Thymus (tissue), 11 donors: ENCODE results near the gene CARD11. TPM values are rescaled to one million over a fixed set of nuclear protein-coding genes. Genes with fewer than 3 reads are reported as not detected.

ENCODE experiments used
- DNase-seq, 9 donors: peaks; one replicate each; pipeline ENCODE4 v3.0.0-alpha.2; 2013; ENCODE audit warnings: low spot score in 9 of 9, low read depth in 6 of 9, missing footprints in 1 of 9
- H3K27ac ChIP-seq, 2 donors: one replicate each; pipeline ENCODE4 v1.5.1; 2013; ENCODE audit warnings: control low read depth in 1 of 2, low read depth in 1 of 2, low read length in 1 of 2, mild to moderate bottlenecking in 1 of 2, moderate library complexity in 1 of 2
- H3K27me3 ChIP-seq, 2 donors: one replicate each; pipeline ENCODE4 v1.5.1; 2013; ENCODE audit warnings: low read length in 1 of 2; ENCODE audit not compliant: control insufficient read depth in 2 of 2, insufficient read depth in 1 of 2
- H3K36me3 ChIP-seq, 2 donors: one replicate each; pipeline ENCODE4 v1.5.1; 2013; ENCODE audit warnings: low read length in 1 of 2, mild to moderate bottlenecking in 1 of 2, moderate library complexity in 1 of 2; ENCODE audit not compliant: control insufficient read depth in 2 of 2, insufficient read depth in 2 of 2
- H3K4me1 ChIP-seq, 2 donors: one replicate each; pipeline ENCODE4 v1.5.1; 2013; ENCODE audit warnings: low read length in 2 of 2; ENCODE audit not compliant: control insufficient read depth in 2 of 2, insufficient read depth in 2 of 2
- H3K4me3 ChIP-seq, 2 donors: one replicate each; pipeline ENCODE4 v1.5.1; 2013; ENCODE audit warnings: low read length in 2 of 2, control low read depth in 1 of 2, mild to moderate bottlenecking in 1 of 2
- H3K9me3 ChIP-seq, 2 donors: one replicate each; pipeline ENCODE4 v1.5.1; 2013; ENCODE audit warnings: low read length in 1 of 2, mild to moderate bottlenecking in 1 of 2; ENCODE audit not compliant: control insufficient read depth in 2 of 2, insufficient read depth in 1 of 2
- WGBS: extraction: QIAGEN DNeasy Blood & Tissue Kit; methylation state at CpG from one replicate; pipeline ENCODE4 v1.1.7; 2013; 5-methylcytosine and 5-hydroxymethylcytosine counted together
- polyA plus RNA-seq: library from polyadenylated mRNA; stranded (reverse); fragments of 200-250 nt; gene quantifications from one replicate; pipeline ENCODE4 v1.2.3, GENCODE V29; 2013
- total RNA-seq: library from RNA; stranded (reverse); fragments of 120-200 nt; gene quantifications from one replicate; pipeline ENCODE4 v1.2.4, GENCODE V29; 2013
- donor health status: healthy.

CARD11 gene
- total and polyA plus RNA-seq, 2 donors = 7.2 to 19.4 TPM

- DNase-seq = no peak
- peaks cover 32 to 44% of the 10 kb centered on the region in 2 donors for H3K36me3 ChIP-seq
- H3K9me3 ChIP-seq = no peaks in the 10 kb centered on the region
- 88% methylated on average over 11 of the region's 11 CpGs for WGBS
- peaks cover 0 to 21% of the 10 kb centered on the region in 2 donors for H3K4me1 ChIP-seq
- no peaks in the 10 kb centered on the region for H3K27me3 ChIP-seq
- H3K4me3 ChIP-seq = no peak overlapping the region
- no peak overlapping the region for H3K27ac ChIP-seq
These were observed 89.9 kb downstream of the CARD11 start for GRCh38 chr7:2953588-2954407.

- Histone ChIP-seq H3K9me3 (no peaks in the 10 kb centered on the region), H3K27ac (no peak overlapping the region), H3K4me3 (no peak overlapping the region), H3K36me3 (peaks cover 28 to 37% of the 10 kb centered on the region in 2 donors), H3K27me3 (no peaks in the 10 kb centered on the region), H3K4me1 (peaks cover 0 to 21% of the 10 kb centered on the region in 2 donors)
- no peak for DNase-seq
- WGBS = 82% methylated on average over 5 of the region's 5 CpGs
These were observed 90.6 kb downstream of the CARD11 start for GRCh38 chr7:2953099-2953498.

GRCh38 chr7:2952316-2952715, 91.4 kb downstream of the CARD11 start:
- Histone ChIP-seq H3K4me1 (peaks cover 0 to 21% of the 10 kb centered on the region in 2 donors), H3K4me3 (no peak overlapping the region), H3K27ac (no peak overlapping the region), H3K36me3 (peaks cover 25 to 30% of the 10 kb centered on the region in 2 donors), H3K9me3 (no peaks in the 10 kb centered on the region), H3K27me3 (no peaks in the 10 kb centered on the region)
- 97% methylated on average over 4 of the region's 4 CpGs for WGBS
- DNase-seq = no peak

- H3K9me3 ChIP-seq = no peaks in the 10 kb centered on the region
- no peak overlapping the region for H3K4me3 ChIP-seq
- DNase-seq = no peak
- H3K27ac ChIP-seq = no peak overlapping the region
- peaks cover 18% of the 10 kb centered on the region in 2 donors for H3K36me3 ChIP-seq
- no peaks in the 10 kb centered on the region for H3K27me3 ChIP-seq
- peaks cover 0 to 16% of the 10 kb centered on the region in 2 donors for H3K4me1 ChIP-seq
These were observed 93.1 kb downstream of the CARD11 start for GRCh38 chr7:2950578-2950977.

- H3K9me3 ChIP-seq = no peaks in the 10 kb centered on the region
- no peak overlapping the region for H3K4me3 ChIP-seq
- H3K4me1 ChIP-seq = peaks cover 0 to 6% of the 10 kb centered on the region in 2 donors
- 93% methylated on average over 2 of the region's 2 CpGs for WGBS
- peaks cover 22 to 31% of the 10 kb centered on the region in 2 donors for H3K36me3 ChIP-seq
- no peaks in the 10 kb centered on the region for H3K27me3 ChIP-seq
- DNase-seq = no peak
- no peak overlapping the region for H3K27ac ChIP-seq
These were observed 94.9 kb downstream of the CARD11 start for GRCh38 chr7:2948749-2949148.

- peaks cover 25 to 27% of the 10 kb centered on the region in 2 donors for H3K36me3 ChIP-seq
- no peaks in the 10 kb centered on the region for H3K27me3 ChIP-seq
- no peaks in the 10 kb centered on the region for H3K4me1 ChIP-seq
- no peaks in the 10 kb centered on the region for H3K9me3 ChIP-seq
- DNase-seq = no peak
- no peak overlapping the region for H3K27ac ChIP-seq
- H3K4me3 ChIP-seq = no peak overlapping the region
- 98% methylated on average over 12 of the region's 12 CpGs for WGBS
These were observed 96.4 kb downstream of the CARD11 start for GRCh38 chr7:2947058-2947780.

GRCh38 chr7:2945171-2945570, 98.5 kb downstream of the CARD11 start:
- H3K27me3 ChIP-seq = no peaks in the 10 kb centered on the region
- DNase-seq = no peak
- H3K27ac ChIP-seq = no peak overlapping the region
- no peaks in the 10 kb centered on the region for H3K4me1 ChIP-seq
- H3K9me3 ChIP-seq = no peaks in the 10 kb centered on the region
- 98% methylated on average over 4 of the region's 4 CpGs for WGBS
- no peak overlapping the region for H3K4me3 ChIP-seq
- H3K36me3 ChIP-seq = peaks cover 28 to 36% of the 10 kb centered on the region in 2 donors

- Histone ChIP-seq H3K4me3 (no peak overlapping the region), H3K36me3 (peaks cover 33 to 38% of the 10 kb centered on the region in 2 donors), H3K9me3 (no peaks in the 10 kb centered on the region), H3K4me1 (no peaks in the 10 kb centered on the region), H3K27ac (no peak overlapping the region), H3K27me3 (no peaks in the 10 kb centered on the region)
- WGBS = 93% methylated on average over 5 of the region's 5 CpGs
- DNase-seq = no peak
These were observed 98.9 kb downstream of the CARD11 start for GRCh38 chr7:2944739-2945138.

- no peak for DNase-seq
- H3K36me3 ChIP-seq = peaks cover 40 to 45% of the 10 kb centered on the region in 2 donors
- no peak overlapping the region for H3K4me3 ChIP-seq
- 97% methylated on average over 35 of the region's 35 CpGs for WGBS
- no peaks in the 10 kb centered on the region for H3K27me3 ChIP-seq
- no peaks in the 10 kb centered on the region for H3K9me3 ChIP-seq
- no peaks in the 10 kb centered on the region for H3K4me1 ChIP-seq
- H3K27ac ChIP-seq = no peak overlapping the region
These were observed 99.6 kb downstream of the CARD11 start for GRCh38 chr7:2943851-2944601.
